WTC11 (cell line): ENCODE measurements around the gene MRPS6. TPM values are rescaled to one million over a fixed set of nuclear protein-coding genes. Genes with fewer than 3 reads are reported as not detected.

Experiments
- ATAC-seq: fragments of 200-7000 bp; cut with Tn5 transposase; 2 replicates; pipeline ENCODE4 v1.10.0; 2021; ENCODE audit warnings: mild to moderate bottlenecking, moderate library complexity
- CTCF ChIA-PET: fragments of 300-600 bp; sonication (Branson Sonifier 250); formaldehyde crosslinking; loops from one replicate; lab custom pipeline; 2021; ENCODE audit warnings: antibody characterized with exemption; lab: Charles Lee
- POLR2A ChIA-PET: fragments of 350-600 bp; sonication (Branson Sonifier 250); formaldehyde crosslinking; loops from one replicate; lab custom pipeline; 2021; ENCODE audit warnings: antibody characterized with exemption; lab: Charles Lee
- DNase-seq: peaks from one replicate; pipeline ENCODE4 v3.0.0; 2021; ENCODE audit warnings: low spot score
- H3K27ac Mint-ChIP-seq: 2 replicates; pipeline ENCODE4 v1.8.0; 2021; ENCODE audit warnings: mixed read lengths
- H3K27me3 Mint-ChIP-seq: 2 replicates; pipeline ENCODE4 v1.8.0; 2021; ENCODE audit warnings: low read depth, mild to moderate bottlenecking, moderate library complexity, mixed read lengths
- H3K36me3 Mint-ChIP-seq: 2 replicates; pipeline ENCODE4 v1.8.0; 2021; ENCODE audit warnings: mixed read lengths
- H3K4me1 Mint-ChIP-seq: 2 replicates; pipeline ENCODE4 v1.8.0; 2022; ENCODE audit warnings: mixed read lengths
- H3K4me3 Mint-ChIP-seq: 2 replicates; pipeline ENCODE4 v1.8.0; 2021; ENCODE audit warnings: mild to moderate bottlenecking, moderate library complexity, mixed read lengths
- H3K9me3 Mint-ChIP-seq: 2 replicates; pipeline ENCODE4 v1.8.0; 2021; ENCODE audit warnings: mixed read lengths
- EMX1 ChIP-seq: fragments of 250-450 bp; sonication (Bioruptor Pico); IDR thresholded peaks from 2 replicates; pipeline ENCODE4 v1.8.0; 2021; ENCODE audit warnings: mild to moderate bottlenecking
- GRHL2 ChIP-seq: fragments of 250-450 bp; sonication (Bioruptor Pico); IDR thresholded peaks from 2 replicates; pipeline ENCODE4 v1.8.0; 2022; ENCODE audit warnings: mild to moderate bottlenecking, moderate library complexity; ENCODE audit not compliant: insufficient replicate concordance, severe bottlenecking
- HMGA2 ChIP-seq: fragments of 250-450 bp; sonication (Bioruptor Pico); IDR thresholded peaks from 2 replicates; pipeline ENCODE4 v1.4.0; 2021; ENCODE audit warnings: mild to moderate bottlenecking, moderate library complexity
- OVOL2 ChIP-seq: fragments of 250-450 bp; sonication (Bioruptor Pico); IDR thresholded peaks from 2 replicates; pipeline ENCODE4 v1.9.0; 2021; ENCODE audit warnings: mild to moderate bottlenecking, borderline replicate concordance
- PRRX2 ChIP-seq: fragments of 250-450 bp; sonication (Bioruptor Pico); IDR thresholded peaks from 2 replicates; pipeline ENCODE4 v1.8.0; 2021; ENCODE audit warnings: mild to moderate bottlenecking
- SOX15 ChIP-seq: fragments of 250-450 bp; sonication (Bioruptor Pico); IDR thresholded peaks from 2 replicates; pipeline ENCODE4 v1.9.0; 2021; ENCODE audit warnings: mild to moderate bottlenecking
- TCF7 ChIP-seq: sonication (generic); formaldehyde crosslinking; IDR thresholded peaks from 2 replicates; pipeline ENCODE4 v1.8.0; 2022; ENCODE audit warnings: mild to moderate bottlenecking, low read depth, missing genetic modification reagents, moderate library complexity
- TP53 ChIP-seq: sonication (generic); formaldehyde crosslinking; IDR thresholded peaks from 2 replicates; pipeline ENCODE4 v1.8.1; 2023; ENCODE audit warnings: mild to moderate bottlenecking, missing genetic modification reagents
- ZNF317 ChIP-seq: sonication (generic); formaldehyde crosslinking; IDR thresholded peaks from 2 replicates; pipeline ENCODE4 v1.8.1; 2023; ENCODE audit warnings: low read depth, mild to moderate bottlenecking, moderate library complexity, missing genetic modification reagents, borderline replicate concordance
- ZNF671 ChIP-seq: fragments of 250-450 bp; sonication (Bioruptor Pico); IDR thresholded peaks from 2 replicates; pipeline ENCODE4 v1.8.0; 2021; ENCODE audit warnings: mild to moderate bottlenecking
- total RNA-seq: library from RNA; stranded (reverse); gene quantifications from 3 replicates; pipeline ENCODE4 v1.2.3, GENCODE V29; 2021
- TF ChIP-seq, protein P1 (sequence below): sonication (generic); formaldehyde crosslinking; IDR thresholded peaks from 2 replicates; pipeline ENCODE4 v1.8.0; 2022; ENCODE audit warnings: mild to moderate bottlenecking, missing genetic modification reagents
- TF ChIP-seq, protein P2 (sequence below): fragments of 250-450 bp; sonication (Bioruptor Pico); IDR thresholded peaks from 2 replicates; pipeline ENCODE4 v2.1.2; 2022; ENCODE audit warnings: mild to moderate bottlenecking, moderate library complexity
- TF ChIP-seq, protein P3 (sequence below): sonication (generic); formaldehyde crosslinking; IDR thresholded peaks from 2 replicates; pipeline ENCODE4 v1.8.0; 2022; ENCODE audit warnings: mild to moderate bottlenecking, missing genetic modification reagents
- TF ChIP-seq, protein P4 (sequence below): sonication (generic); formaldehyde crosslinking; IDR thresholded peaks from 2 replicates; pipeline ENCODE4 v1.8.1; 2022; ENCODE audit warnings: mild to moderate bottlenecking, missing genetic modification reagents, moderate library complexity, borderline replicate concordance
- TF ChIP-seq, protein P5 (sequence below): fragments of 250-450 bp; sonication (Bioruptor Pico); IDR thresholded peaks from 2 replicates; pipeline ENCODE4 v1.9.0; 2021; ENCODE audit warnings: mild to moderate bottlenecking
- TF ChIP-seq, protein P6 (sequence below): sonication (generic); formaldehyde crosslinking; IDR thresholded peaks from 2 replicates; pipeline ENCODE4 v1.8.1; 2023; ENCODE audit warnings: mild to moderate bottlenecking, missing genetic modification reagents, moderate library complexity
- TF ChIP-seq, protein P7 (sequence below): sonication (generic); formaldehyde crosslinking; IDR thresholded peaks from 2 replicates; pipeline ENCODE4 v1.8.1; 2023; ENCODE audit warnings: mild to moderate bottlenecking, missing genetic modification reagents
- TF ChIP-seq, protein P8 (sequence below): sonication (generic); formaldehyde crosslinking; IDR thresholded peaks from 2 replicates; pipeline ENCODE4 v1.8.0; 2022; ENCODE audit warnings: mild to moderate bottlenecking, missing genetic modification reagents
- TF ChIP-seq, protein P9 (sequence below): sonication (generic); formaldehyde crosslinking; conservative IDR thresholded peaks from 2 replicates; pipeline ENCODE4 v1.8.1; 2023; ENCODE audit warnings: mild to moderate bottlenecking, low read depth, missing genetic modification reagents, moderate library complexity
- TF ChIP-seq, protein P10 (sequence below): fragments of 250-450 bp; sonication (Bioruptor Pico); conservative IDR thresholded peaks from 2 replicates; pipeline ENCODE4 v1.9.0; 2021; ENCODE audit warnings: mild to moderate bottlenecking

The MRPS6 gene
- total RNA-seq, 1 experiment from 2014 or later = 133 TPM

DNA sequence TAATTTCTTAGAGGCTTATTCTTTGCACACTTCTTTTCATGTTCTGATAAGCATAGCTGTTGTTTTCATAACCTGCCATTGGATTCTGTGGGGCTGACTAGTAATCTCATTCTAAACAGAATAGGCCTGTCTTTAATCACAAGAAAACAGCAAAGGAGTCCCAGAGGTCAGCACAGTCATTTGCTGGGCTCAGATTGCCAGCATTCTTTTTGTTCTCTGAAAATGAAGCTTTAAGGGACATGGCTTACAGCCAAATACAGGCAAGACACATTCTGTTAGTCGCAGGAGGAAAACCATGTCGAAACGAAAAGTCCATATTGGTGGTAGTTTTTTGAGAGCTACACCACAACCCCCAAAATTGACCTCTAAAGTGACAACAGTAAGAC, 75.0 kb downstream of the MRPS6 start (continued):
- TF ChIP-seq, protein P1, sequence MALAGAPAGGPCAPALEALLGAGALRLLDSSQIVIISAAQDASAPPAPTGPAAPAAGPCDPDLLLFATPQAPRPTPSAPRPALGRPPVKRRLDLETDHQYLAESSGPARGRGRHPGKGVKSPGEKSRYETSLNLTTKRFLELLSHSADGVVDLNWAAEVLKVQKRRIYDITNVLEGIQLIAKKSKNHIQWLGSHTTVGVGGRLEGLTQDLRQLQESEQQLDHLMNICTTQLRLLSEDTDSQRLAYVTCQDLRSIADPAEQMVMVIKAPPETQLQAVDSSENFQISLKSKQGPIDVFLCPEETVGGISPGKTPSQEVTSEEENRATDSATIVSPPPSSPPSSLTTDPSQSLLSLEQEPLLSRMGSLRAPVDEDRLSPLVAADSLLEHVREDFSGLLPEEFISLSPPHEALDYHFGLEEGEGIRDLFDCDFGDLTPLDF = no peak
- TF ChIP-seq, protein P2, sequence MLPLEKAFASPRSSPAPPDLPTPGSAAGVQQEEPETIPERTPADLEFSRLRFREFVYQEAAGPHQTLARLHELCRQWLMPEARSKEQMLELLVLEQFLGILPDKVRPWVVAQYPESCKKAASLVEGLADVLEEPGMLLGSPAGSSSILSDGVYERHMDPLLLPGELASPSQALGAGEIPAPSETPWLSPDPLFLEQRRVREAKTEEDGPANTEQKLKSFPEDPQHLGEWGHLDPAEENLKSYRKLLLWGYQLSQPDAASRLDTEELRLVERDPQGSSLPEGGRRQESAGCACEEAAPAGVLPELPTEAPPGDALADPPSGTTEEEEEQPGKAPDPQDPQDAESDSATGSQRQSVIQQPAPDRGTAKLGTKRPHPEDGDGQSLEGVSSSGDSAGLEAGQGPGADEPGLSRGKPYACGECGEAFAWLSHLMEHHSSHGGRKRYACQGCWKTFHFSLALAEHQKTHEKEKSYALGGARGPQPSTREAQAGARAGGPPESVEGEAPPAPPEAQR = no peak
- TF ChIP-seq, protein P3, sequence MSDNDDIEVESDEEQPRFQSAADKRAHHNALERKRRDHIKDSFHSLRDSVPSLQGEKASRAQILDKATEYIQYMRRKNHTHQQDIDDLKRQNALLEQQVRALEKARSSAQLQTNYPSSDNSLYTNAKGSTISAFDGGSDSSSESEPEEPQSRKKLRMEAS (CRISPR knock-in tag) = no peak

DNA sequence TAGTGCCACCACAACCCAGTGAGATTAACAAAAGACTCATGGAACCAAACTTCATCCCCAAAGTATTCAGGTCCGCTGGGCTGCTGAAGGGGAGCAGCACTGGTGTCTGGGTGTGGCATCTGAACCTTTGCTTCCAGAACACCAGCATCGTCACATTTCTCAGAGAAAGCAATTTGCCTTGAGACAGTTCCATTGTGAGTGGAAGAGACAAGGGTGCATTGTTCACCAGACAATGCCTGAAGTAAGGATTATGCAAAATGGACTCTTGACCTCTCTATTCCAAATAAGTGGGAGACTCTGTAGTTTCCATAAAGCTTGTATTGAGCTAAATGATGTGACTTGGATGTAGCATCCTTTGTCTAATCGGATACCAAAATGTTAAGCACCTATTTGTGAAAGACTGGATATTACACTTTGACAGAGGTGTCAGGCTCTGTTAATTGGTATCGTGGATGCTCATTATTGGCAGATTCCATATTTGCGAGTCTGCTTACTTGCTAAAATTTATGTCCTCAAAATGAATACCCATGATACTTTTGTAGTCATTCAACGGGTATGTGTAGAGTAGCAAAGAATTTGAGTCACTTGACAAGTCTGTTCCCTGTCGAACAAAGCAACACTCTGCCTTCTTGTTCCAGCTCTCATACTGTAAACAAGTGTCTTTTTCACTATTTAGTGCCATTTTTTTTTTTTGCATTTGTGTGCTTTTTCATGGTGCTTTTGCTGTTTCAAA, 75.6 kb downstream of the MRPS6 start:
- ChIA-PET POLR2A (interaction anchor here (0.6 to 1.1 kb wide), 2 partner anchors 20 to 606 kb away, joined by 3 to 4 read pairs; no protein-coding TSS in a partner anchor), CTCF (no interaction called here)
- H3K27me3 Mint-ChIP-seq = no peaks in the 10 kb centered on the region
- H3K27ac Mint-ChIP-seq = no peak overlapping the region
- H3K4me1 Mint-ChIP-seq = 0 out of 2 replicates have a peak, but pooled peaks cover 3% of the 10 kb centered on the region
- peaks cover 69% of the 10 kb centered on the region for H3K36me3 Mint-ChIP-seq
- DNase-seq (no peak), ATAC-seq (no peak)
- H3K9me3 Mint-ChIP-seq = peaks cover 56% of the 10 kb centered on the region
- no peak overlapping the region for H3K4me3 Mint-ChIP-seq
- TF ChIP-seq SOX15 = no peak
- TF ChIP-seq, protein P4, sequence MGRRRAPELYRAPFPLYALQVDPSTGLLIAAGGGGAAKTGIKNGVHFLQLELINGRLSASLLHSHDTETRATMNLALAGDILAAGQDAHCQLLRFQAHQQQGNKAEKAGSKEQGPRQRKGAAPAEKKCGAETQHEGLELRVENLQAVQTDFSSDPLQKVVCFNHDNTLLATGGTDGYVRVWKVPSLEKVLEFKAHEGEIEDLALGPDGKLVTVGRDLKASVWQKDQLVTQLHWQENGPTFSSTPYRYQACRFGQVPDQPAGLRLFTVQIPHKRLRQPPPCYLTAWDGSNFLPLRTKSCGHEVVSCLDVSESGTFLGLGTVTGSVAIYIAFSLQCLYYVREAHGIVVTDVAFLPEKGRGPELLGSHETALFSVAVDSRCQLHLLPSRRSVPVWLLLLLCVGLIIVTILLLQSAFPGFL (CRISPR knock-in tag) = no peak
- TF ChIP-seq OVOL2 = no peak
- TF ChIP-seq, protein P5, sequence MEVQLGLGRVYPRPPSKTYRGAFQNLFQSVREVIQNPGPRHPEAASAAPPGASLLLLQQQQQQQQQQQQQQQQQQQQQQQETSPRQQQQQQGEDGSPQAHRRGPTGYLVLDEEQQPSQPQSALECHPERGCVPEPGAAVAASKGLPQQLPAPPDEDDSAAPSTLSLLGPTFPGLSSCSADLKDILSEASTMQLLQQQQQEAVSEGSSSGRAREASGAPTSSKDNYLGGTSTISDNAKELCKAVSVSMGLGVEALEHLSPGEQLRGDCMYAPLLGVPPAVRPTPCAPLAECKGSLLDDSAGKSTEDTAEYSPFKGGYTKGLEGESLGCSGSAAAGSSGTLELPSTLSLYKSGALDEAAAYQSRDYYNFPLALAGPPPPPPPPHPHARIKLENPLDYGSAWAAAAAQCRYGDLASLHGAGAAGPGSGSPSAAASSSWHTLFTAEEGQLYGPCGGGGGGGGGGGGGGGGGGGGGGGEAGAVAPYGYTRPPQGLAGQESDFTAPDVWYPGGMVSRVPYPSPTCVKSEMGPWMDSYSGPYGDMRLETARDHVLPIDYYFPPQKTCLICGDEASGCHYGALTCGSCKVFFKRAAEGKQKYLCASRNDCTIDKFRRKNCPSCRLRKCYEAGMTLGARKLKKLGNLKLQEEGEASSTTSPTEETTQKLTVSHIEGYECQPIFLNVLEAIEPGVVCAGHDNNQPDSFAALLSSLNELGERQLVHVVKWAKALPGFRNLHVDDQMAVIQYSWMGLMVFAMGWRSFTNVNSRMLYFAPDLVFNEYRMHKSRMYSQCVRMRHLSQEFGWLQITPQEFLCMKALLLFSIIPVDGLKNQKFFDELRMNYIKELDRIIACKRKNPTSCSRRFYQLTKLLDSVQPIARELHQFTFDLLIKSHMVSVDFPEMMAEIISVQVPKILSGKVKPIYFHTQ (CRISPR knock-in tag) = no peak
- no peak for TF ChIP-seq HMGA2 (CRISPR knock-in tag)
- no peak for TF ChIP-seq GRHL2 (CRISPR knock-in tag)
- TF ChIP-seq EMX1 = no peak
- TF ChIP-seq, protein P6, sequence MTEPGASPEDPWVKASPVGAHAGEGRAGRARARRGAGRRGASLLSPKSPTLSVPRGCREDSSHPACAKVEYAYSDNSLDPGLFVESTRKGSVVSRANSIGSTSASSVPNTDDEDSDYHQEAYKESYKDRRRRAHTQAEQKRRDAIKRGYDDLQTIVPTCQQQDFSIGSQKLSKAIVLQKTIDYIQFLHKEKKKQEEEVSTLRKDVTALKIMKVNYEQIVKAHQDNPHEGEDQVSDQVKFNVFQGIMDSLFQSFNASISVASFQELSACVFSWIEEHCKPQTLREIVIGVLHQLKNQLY (CRISPR knock-in tag) = no peak
- TF ChIP-seq, protein P7, sequence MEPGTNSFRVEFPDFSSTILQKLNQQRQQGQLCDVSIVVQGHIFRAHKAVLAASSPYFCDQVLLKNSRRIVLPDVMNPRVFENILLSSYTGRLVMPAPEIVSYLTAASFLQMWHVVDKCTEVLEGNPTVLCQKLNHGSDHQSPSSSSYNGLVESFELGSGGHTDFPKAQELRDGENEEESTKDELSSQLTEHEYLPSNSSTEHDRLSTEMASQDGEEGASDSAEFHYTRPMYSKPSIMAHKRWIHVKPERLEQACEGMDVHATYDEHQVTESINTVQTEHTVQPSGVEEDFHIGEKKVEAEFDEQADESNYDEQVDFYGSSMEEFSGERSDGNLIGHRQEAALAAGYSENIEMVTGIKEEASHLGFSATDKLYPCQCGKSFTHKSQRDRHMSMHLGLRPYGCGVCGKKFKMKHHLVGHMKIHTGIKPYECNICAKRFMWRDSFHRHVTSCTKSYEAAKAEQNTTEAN (CRISPR knock-in tag) = no peak
- TF ChIP-seq PRRX2 (CRISPR knock-in tag) = no peak
- no peak for TF ChIP-seq ZNF671 (CRISPR knock-in tag)
- TF ChIP-seq ZNF317 (CRISPR knock-in tag) = no peak
- TF ChIP-seq, protein P8, sequence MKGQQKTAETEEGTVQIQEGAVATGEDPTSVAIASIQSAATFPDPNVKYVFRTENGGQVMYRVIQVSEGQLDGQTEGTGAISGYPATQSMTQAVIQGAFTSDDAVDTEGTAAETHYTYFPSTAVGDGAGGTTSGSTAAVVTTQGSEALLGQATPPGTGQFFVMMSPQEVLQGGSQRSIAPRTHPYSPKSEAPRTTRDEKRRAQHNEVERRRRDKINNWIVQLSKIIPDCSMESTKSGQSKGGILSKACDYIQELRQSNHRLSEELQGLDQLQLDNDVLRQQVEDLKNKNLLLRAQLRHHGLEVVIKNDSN (CRISPR knock-in tag) = no peak
- TF ChIP-seq, protein P9, sequence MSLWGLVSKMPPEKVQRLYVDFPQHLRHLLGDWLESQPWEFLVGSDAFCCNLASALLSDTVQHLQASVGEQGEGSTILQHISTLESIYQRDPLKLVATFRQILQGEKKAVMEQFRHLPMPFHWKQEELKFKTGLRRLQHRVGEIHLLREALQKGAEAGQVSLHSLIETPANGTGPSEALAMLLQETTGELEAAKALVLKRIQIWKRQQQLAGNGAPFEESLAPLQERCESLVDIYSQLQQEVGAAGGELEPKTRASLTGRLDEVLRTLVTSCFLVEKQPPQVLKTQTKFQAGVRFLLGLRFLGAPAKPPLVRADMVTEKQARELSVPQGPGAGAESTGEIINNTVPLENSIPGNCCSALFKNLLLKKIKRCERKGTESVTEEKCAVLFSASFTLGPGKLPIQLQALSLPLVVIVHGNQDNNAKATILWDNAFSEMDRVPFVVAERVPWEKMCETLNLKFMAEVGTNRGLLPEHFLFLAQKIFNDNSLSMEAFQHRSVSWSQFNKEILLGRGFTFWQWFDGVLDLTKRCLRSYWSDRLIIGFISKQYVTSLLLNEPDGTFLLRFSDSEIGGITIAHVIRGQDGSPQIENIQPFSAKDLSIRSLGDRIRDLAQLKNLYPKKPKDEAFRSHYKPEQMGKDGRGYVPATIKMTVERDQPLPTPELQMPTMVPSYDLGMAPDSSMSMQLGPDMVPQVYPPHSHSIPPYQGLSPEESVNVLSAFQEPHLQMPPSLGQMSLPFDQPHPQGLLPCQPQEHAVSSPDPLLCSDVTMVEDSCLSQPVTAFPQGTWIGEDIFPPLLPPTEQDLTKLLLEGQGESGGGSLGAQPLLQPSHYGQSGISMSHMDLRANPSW (CRISPR knock-in tag) = no peak
- no peak for TF ChIP-seq TP53 (CRISPR knock-in tag)
- no peak for TF ChIP-seq TCF7 (CRISPR knock-in tag)
- TF ChIP-seq, protein P10, sequence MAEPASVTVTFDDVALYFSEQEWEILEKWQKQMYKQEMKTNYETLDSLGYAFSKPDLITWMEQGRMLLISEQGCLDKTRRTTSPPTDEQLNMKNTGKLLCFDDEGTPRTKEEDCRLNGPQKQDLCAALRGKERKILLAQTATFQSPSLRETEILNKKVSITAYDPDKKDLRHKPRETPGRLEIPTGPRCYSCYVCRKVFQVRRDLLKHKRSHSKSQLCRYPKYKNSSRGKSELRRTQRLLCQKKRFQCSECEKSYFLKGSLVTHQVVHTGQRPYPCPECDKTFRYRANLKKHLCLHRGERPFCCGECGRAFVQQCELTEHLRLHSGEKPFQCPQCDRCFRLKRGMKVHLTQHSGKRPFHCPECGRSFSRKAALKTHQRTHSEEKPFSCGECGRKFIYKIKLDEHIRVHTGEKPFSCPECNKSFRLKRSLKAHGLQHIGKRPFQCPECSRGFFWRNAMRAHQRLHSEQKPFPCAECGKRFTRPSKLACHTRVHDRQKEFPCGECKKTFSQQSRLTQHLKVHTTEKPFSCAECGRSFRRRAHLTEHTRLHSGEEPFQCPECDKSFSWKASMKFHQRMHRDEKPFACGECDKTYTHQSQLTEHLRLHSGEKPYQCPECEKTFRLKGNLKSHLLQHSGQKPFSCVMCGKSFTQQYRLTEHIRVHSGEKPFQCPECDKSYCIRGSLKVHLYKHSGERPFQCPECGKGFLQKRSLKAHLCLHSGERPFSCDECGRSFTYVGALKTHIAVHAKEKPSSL (CRISPR knock-in tag) = no peak
